ENCODE results near the gene ZFAND3. TPM values are rescaled to one million over a fixed set of nuclear protein-coding genes. Genes with fewer than 3 reads are reported as not detected.

Gene ZFAND3
- total and polyA plus RNA-seq, 10 donors: 9.3 to 63.7 (median 49.9) TPM

GRCh38 chr6:37868447-37868825 lies 48.9 kb downstream of the ZFAND3 start:
- intact Hi-C loops (cut with DNase I; ENCODE audit: low total_unique reads): no loop called here
- no peak overlapping the region for H3K4me3 ChIP-seq
- 69 to 85% (median 74%) methylated on average over 4 of the region's 4 CpGs for WGBS, 5 donors
- H3K36me3 ChIP-seq: peaks cover 0 to under 1% (median 0%) of the 10 kb centered on the region in 6 donors
- peaks cover 15 to 87% (median 47%) of the 10 kb centered on the region in 6 donors for H3K4me1 ChIP-seq
- peak overlapping the region in 2 of 8 donors; percentile 4 to 21 for H3K27ac ChIP-seq
- peaks cover 0 to 18% (median 11%) of the 10 kb centered on the region in 8 donors for H3K9me3 ChIP-seq
- no peak for DNase-seq
- no peaks in the 10 kb centered on the region for H3K27me3 ChIP-seq (replicated peaks in 1 of 7)
- no peak for TF ChIP-seq POLR2A (IDR thresholded peaks at IDR 0.05)
- TF ChIP-seq POLR2AphosphoS5 (IDR thresholded peaks at IDR 0.05): no peak
- no peak for TF ChIP-seq CTCF (IDR thresholded peaks at IDR 0.05 in 8 of 11, conservative IDR thresholded peaks at IDR 0.05 in 3 of 11)

- DNase-seq: no peak
- Histone ChIP-seq H3K27ac (no peak overlapping the region), H3K36me3 (no peaks in the 10 kb centered on the region), H3K27me3 (replicated peaks in 1 of 7) (no peaks in the 10 kb centered on the region), H3K4me3 (no peak overlapping the region), H3K4me1 (peaks cover 17 to 87% (median 49%) of the 10 kb centered on the region in 6 donors), H3K9me3 (peaks cover 0 to 18% (median 11%) of the 10 kb centered on the region in 8 donors)
- TF ChIP-seq POLR2A (IDR thresholded peaks at IDR 0.05) (no peak), CTCF (IDR thresholded peaks at IDR 0.05 in 8 of 11, conservative IDR thresholded peaks at IDR 0.05 in 3 of 11) (no peak), POLR2AphosphoS5 (IDR thresholded peaks at IDR 0.05) (no peak)
- WGBS, 5 donors: 77 to 91% (median 88%) methylated on average over 5 of the region's 5 CpGs
- intact Hi-C loops (cut with DNase I; ENCODE audit: low total_unique reads): no loop called here
These were observed 52.3 kb downstream of the ZFAND3 start for GRCh38 chr6:37871616-37872372.

GRCh38 chr6:37872373-37872745 lies 52.8 kb downstream of the ZFAND3 start:
- H3K36me3 ChIP-seq: no peaks in the 10 kb centered on the region
- no peak overlapping the region for H3K4me3 ChIP-seq
- no peak overlapping the region for H3K27ac ChIP-seq
- DNase-seq: no peak
- no peaks in the 10 kb centered on the region for H3K27me3 ChIP-seq (replicated peaks in 1 of 7)
- peaks cover 0 to 18% (median 11%) of the 10 kb centered on the region in 8 donors for H3K9me3 ChIP-seq
- peaks cover 11 to 87% (median 46%) of the 10 kb centered on the region in 6 donors for H3K4me1 ChIP-seq
- intact Hi-C loops (cut with DNase I; ENCODE audit: low total_unique reads): no loop called here
- 64 to 89% (median 80%) methylated on average over 2 of the region's 2 CpGs for WGBS, 5 donors
- no peak for TF ChIP-seq POLR2A (IDR thresholded peaks at IDR 0.05)

- no peak for TF ChIP-seq POLR2AphosphoS5 (IDR thresholded peaks at IDR 0.05)
- TF ChIP-seq POLR2A (IDR thresholded peaks at IDR 0.05): no peak
- no peak for TF ChIP-seq CTCF (IDR thresholded peaks at IDR 0.05 in 8 of 11, conservative IDR thresholded peaks at IDR 0.05 in 3 of 11)
- intact Hi-C loops (cut with DNase I; ENCODE audit: low total_unique reads): no loop called here
- WGBS, 5 donors: 61 to 95% (median 89%) methylated on average over 3 of the region's 3 CpGs
These were observed 55.2 kb downstream of the ZFAND3 start for GRCh38 chr6:37874726-37875125.

More at GRCh38 chr6:37874726-37875125, 55.2 kb downstream of the ZFAND3 start:
- no peaks in the 10 kb centered on the region for H3K36me3 ChIP-seq
- no peak overlapping the region for H3K4me3 ChIP-seq
- DNase-seq: no peak
- H3K9me3 ChIP-seq: peaks cover 0 to 18% (median 11%) of the 10 kb centered on the region in 8 donors
- no peak overlapping the region for H3K27ac ChIP-seq
- no peaks in the 10 kb centered on the region for H3K27me3 ChIP-seq (replicated peaks in 1 of 7)
- H3K4me1 ChIP-seq: peaks cover 4 to 87% (median 41%) of the 10 kb centered on the region in 6 donors

All from spleen (tissue), 11 donors.